Spleen (tissue), 11 donors: Measurements from ENCODE around the gene ITPR1. TPM values are rescaled to one million over a fixed set of nuclear protein-coding genes. Genes with fewer than 3 reads are reported as not detected.

Source experiments
- DNase-seq: peaks from one replicate; pipeline ENCODE4 v3.0.0-alpha.2; 2020
- H3K27ac ChIP-seq, 8 donors: fragments of 200-600 bp; sonication (generic) in 7 of 8; 1 replicate in 4 of 8; 2 replicates in 4 of 8; pipeline versions ENCODE4 v1.5.0 to v1.8.0; 2016 to 2021; ENCODE audit warnings: inconsistent platforms in 4 of 8, mild to moderate bottlenecking in 4 of 8, moderate library complexity in 1 of 8
- H3K27me3 ChIP-seq, 7 donors: fragments of 200-600 bp; sonication (generic) in 6 of 7; replicated peaks in 1 of 7; 1 replicate in 4 of 7; 2 replicates in 3 of 7; pipeline versions ENCODE4 v1.5.0 to v1.8.0; 2016 to 2021; ENCODE audit warnings: inconsistent platforms in 3 of 7, mild to moderate bottlenecking in 1 of 7
- H3K36me3 ChIP-seq, 6 donors: fragments of 200-600 bp; sonication (generic) in 5 of 6; 1 replicate in 4 of 6; 2 replicates in 2 of 6; pipeline versions ENCODE4 v1.5.0 to v1.8.0; 2016 to 2021; ENCODE audit warnings: inconsistent platforms in 2 of 6
- H3K4me1 ChIP-seq, 6 donors: fragments of 200-600 bp; sonication (generic) in 5 of 6; 1 replicate in 3 of 6; 2 replicates in 3 of 6; pipeline versions ENCODE4 v1.5.0 to v1.8.0; 2016 to 2021; ENCODE audit warnings: inconsistent platforms in 3 of 6
- H3K4me3 ChIP-seq, 8 donors: fragments of 200-600 bp; sonication (generic) in 7 of 8; 1 replicate in 4 of 8; 2 replicates in 4 of 8; pipeline versions ENCODE4 v1.5.0 to v1.8.0; 2016 to 2021; ENCODE audit warnings: inconsistent platforms in 4 of 8, mild to moderate bottlenecking in 4 of 8, moderate library complexity in 2 of 8
- H3K9me3 ChIP-seq, 8 donors: fragments of 200-600 bp; sonication (generic) in 7 of 8; 1 replicate in 4 of 8; 2 replicates in 4 of 8; pipeline versions ENCODE4 v1.5.0 to v1.8.0; 2016 to 2021; ENCODE audit warnings: inconsistent platforms in 4 of 8
- POLR2A ChIP-seq, 3 donors: fragments of 450-650 bp; IDR thresholded peaks; one replicate each; pipeline ENCODE4 v1.5.1; 2017; ENCODE audit warnings: antibody characterized with exemption in 3 of 3, mild to moderate bottlenecking in 1 of 3
- POLR2AphosphoS5 ChIP-seq, 3 donors: sonication (generic); formaldehyde crosslinking; IDR thresholded peaks; one replicate each; pipeline ENCODE4 v1.5.1; 2017; ENCODE audit warnings: antibody characterized with exemption in 3 of 3
- WGBS, 5 donors: extraction: QIAGEN DNeasy Blood & Tissue Kit in 3 of 5; methylation state at CpG; one replicate each; pipeline versions ENCODE4 v1.1.5 to v1.1.7; 2013 to 2018; 5-methylcytosine and 5-hydroxymethylcytosine counted together
- intact Hi-C: fragments of 100-400 bp; cut with DNase I; formaldehyde crosslinking; loops from one replicate; pipeline ENCODE4 v1.15.0; 2023; ENCODE audit warnings: low total_unique reads
- polyA plus RNA-seq, 3 donors: library from polyadenylated mRNA; stranded (reverse); fragments of 200-250 nt; gene quantifications; one replicate each; pipeline ENCODE4 v1.2.1, GENCODE V29; 2013
- total RNA-seq, 7 donors: library from RNA; depleted of rRNA in 3 of 7; stranded (reverse); fragments of >200 nt in 3 of 7; fragmentation: NEBNext Ultra II Directional in 4 of 7; extraction: Animal tissue kit (Norgen Biotek cat#: 25700) in 4 of 7; gene quantifications; one replicate each; pipeline versions ENCODE4 v1.1.0 to v1.2.1, GENCODE V29; 2016 to 2021
- TF ChIP-seq, protein P1 (sequence below), 11 experiments: fragments of 200-600 bp in 7 of 11; fragments of 450-650 bp in 4 of 11; sonication (generic) in 4 of 11; IDR thresholded peaks in 8 of 11; conservative IDR thresholded peaks in 3 of 11; 1 replicate in 7 of 11; 2 replicates in 4 of 11; pipeline versions ENCODE4 v1.4.0 to v1.8.0; 2016 to 2021; ENCODE audit warnings: antibody characterized with exemption in 11 of 11, inconsistent platforms in 4 of 11, mild to moderate bottlenecking in 1 of 11
- donor health status: healthy with polysubstance abuse.
- donor health status: DM: no; HTN: no; CAD: no; lungs with moderate emphysema.
- donor health status: DM: no; HTN: no; CAD: no.
- donor health status: Bipolar disorder and iron deficiency.
- donor health status: healthy.
- donor health status: DM: no; HTN: no; CAD: no.
- donor health status: DM: yes; HTN: yes; CAD: no.

ITPR1 gene
- total and polyA plus RNA-seq, 10 donors: 17.5 to 194 (median 129) TPM

DNA sequence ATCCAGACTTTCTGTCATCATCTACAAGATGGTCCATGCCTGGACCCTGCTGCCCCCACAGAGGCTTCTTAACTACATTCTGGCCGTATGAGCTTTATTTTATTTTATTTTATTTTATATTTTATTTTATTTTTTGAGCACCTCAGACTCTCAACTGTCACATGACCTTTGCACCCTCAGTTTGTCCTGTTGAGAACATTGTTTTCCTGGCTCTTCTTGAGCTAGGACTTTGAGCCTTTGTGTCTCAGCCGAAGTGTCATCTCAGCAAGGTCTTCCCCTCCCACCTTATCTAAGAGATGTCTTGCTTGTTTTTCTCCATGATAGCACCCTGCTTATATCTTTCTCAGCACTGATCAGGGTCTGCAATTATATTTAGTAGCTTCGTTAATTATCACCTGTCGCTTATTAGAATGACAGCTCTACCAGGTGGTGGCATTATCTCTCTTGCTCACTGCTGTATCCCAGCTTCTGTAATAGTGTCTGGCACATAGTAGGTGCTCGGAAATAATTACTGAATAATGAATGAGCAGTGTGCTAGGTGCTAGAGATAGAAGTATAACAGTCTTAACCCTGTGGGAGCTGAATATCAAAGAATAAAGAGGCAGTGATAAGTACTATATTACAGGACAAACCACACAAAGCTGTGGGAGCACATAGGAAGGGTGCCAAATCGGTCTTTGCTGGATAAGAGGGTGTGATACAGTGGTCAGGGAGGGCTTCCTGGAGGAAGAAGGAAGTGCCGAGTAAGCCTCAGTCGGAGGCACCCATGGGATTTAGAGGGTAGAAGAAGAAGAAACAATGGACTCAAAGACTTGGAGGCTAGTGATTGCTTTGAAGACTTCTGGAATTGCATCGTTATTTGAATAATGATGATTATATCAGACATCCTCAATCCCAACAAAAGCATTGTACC lies 136.2 kb downstream of the ITPR1 start:
- Histone ChIP-seq H3K4me3 (no peak overlapping the region), H3K36me3 (peaks cover 0 to 37% (median 6%) of the 10 kb centered on the region in 6 donors), H3K4me1 (peaks cover 0 to 11% (median 3%) of the 10 kb centered on the region in 6 donors), H3K27ac (no peak overlapping the region), H3K27me3 (no peaks in the 10 kb centered on the region), H3K9me3 (no peaks in the 10 kb centered on the region)
- TF ChIP-seq POLR2AphosphoS5 (IDR thresholded peaks at IDR 0.05) (no peak), POLR2A (IDR thresholded peaks at IDR 0.05) (no peak)
- TF ChIP-seq, protein P1, sequence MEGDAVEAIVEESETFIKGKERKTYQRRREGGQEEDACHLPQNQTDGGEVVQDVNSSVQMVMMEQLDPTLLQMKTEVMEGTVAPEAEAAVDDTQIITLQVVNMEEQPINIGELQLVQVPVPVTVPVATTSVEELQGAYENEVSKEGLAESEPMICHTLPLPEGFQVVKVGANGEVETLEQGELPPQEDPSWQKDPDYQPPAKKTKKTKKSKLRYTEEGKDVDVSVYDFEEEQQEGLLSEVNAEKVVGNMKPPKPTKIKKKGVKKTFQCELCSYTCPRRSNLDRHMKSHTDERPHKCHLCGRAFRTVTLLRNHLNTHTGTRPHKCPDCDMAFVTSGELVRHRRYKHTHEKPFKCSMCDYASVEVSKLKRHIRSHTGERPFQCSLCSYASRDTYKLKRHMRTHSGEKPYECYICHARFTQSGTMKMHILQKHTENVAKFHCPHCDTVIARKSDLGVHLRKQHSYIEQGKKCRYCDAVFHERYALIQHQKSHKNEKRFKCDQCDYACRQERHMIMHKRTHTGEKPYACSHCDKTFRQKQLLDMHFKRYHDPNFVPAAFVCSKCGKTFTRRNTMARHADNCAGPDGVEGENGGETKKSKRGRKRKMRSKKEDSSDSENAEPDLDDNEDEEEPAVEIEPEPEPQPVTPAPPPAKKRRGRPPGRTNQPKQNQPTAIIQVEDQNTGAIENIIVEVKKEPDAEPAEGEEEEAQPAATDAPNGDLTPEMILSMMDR (IDR thresholded peaks at IDR 0.05 in 8 of 11, conservative IDR thresholded peaks at IDR 0.05 in 3 of 11): no peak
- DNase-seq: no peak
- intact Hi-C loops: loop anchor here (5.0 kb wide), 1 partner anchor 277 kb away; no protein-coding TSS in a partner anchor
- 75 to 88% (median 83%) methylated on average over 9 of the region's 9 CpGs for WGBS, 5 donors

DNA sequence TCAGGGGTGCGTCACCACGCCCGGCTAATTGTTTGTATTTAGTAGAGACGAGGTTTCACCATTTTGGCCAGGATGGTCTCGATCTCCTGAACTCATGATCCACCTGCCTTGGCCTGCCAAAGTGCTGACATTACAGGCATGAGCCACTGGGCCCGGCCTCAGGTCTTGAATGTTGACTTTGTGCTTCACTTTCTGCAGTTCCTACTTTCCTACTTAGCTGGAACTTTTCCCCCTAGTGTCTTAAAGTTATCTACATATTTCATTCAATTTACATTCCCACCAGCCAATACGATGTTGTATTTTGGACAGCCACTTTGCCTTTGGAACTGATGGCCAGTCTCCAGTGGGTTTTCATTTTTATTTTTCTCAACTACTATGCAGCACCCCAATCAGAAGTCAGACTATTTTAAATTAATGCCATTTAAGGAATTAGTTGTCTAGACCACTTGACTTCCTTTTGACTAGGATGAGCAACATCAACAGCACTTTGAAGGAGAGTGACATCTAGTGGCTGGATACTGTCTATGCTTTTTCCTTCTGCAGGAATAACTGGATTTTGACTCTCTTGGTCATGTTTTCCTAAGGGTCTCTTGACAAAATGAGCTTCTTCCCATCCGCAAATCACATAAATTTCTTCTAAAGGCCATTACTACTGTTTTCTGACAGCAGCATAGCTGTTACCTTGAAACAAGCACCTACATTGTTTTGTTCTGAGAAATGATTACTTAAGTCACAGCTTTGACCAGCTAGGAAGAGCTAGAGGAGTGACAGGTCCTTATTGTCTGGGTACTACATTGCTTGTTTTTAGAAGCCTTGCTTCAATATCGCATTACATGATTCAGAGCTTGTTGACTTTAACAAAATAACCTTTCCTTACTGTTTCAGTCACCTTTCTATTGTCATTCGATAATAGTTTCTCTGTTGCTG lies 140.2 kb downstream of the ITPR1 start:
- Histone ChIP-seq H3K36me3 (peaks cover 0 to 49% (median 4%) of the 10 kb centered on the region in 6 donors), H3K4me1 (peaks cover 0 to 11% (median 3%) of the 10 kb centered on the region in 6 donors), H3K9me3 (no peaks in the 10 kb centered on the region), H3K27ac (no peak overlapping the region), H3K4me3 (no peak overlapping the region), H3K27me3 (no peaks in the 10 kb centered on the region)
- intact Hi-C loops: loop anchor here (5.0 kb wide), 1 partner anchor 281 kb away; no protein-coding TSS in a partner anchor
- DNase-seq: no peak
- TF ChIP-seq, protein P1 (IDR thresholded peaks at IDR 0.05 in 8 of 11, conservative IDR thresholded peaks at IDR 0.05 in 3 of 11): peak; percentile 53 to 84 (median 78)
- TF ChIP-seq POLR2A (IDR thresholded peaks at IDR 0.05) (no peak), POLR2AphosphoS5 (IDR thresholded peaks at IDR 0.05) (no peak)
- WGBS, 5 donors: 76 to 82% (median 77%) methylated on average over 10 of the region's 10 CpGs

DNA sequence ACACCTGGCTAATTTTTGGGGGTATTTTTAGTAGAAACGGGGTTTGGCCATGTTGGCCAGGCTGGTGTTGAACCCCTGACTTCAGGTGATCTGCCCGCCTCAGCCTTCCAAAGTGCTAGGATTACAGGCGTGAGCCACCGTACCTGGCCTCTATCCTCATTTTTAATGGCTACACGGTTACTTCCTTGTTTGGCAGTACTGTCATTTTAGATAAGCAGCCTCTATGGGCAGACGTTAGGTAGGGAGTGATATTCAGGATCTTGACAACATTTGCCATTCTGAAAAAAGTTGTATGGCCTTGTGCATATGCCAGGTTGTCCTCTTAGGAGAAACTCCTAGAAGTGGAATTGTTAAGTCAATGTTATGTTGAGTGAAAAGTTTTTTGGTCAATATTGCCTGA lies 141.7 kb downstream of the ITPR1 start:
- H3K4me1 ChIP-seq: peaks cover 0 to 11% (median 3%) of the 10 kb centered on the region in 6 donors
- TF ChIP-seq, protein P1 (IDR thresholded peaks at IDR 0.05 in 8 of 11, conservative IDR thresholded peaks at IDR 0.05 in 3 of 11): no peak
- TF ChIP-seq POLR2AphosphoS5 (IDR thresholded peaks at IDR 0.05) (no peak), POLR2A (IDR thresholded peaks at IDR 0.05) (no peak)
- no peaks in the 10 kb centered on the region for H3K27me3 ChIP-seq
- H3K4me3 ChIP-seq: no peak overlapping the region
- no peak overlapping the region for H3K27ac ChIP-seq
- H3K9me3 ChIP-seq: no peaks in the 10 kb centered on the region
- intact Hi-C loops: loop anchor here (5.0 kb wide), 1 partner anchor 283 kb away; no protein-coding TSS in a partner anchor
- 80 to 93% (median 84%) methylated on average over 6 of the region's 6 CpGs for WGBS, 5 donors
- peaks cover 0 to 48% (median 9%) of the 10 kb centered on the region in 6 donors for H3K36me3 ChIP-seq
- no peak for DNase-seq
